Breast epithelium (tissue), 3 donors: Measurements from ENCODE around the gene BST1.

Source experiments
- POLR2A ChIP-seq: fragments of 450-650 bp; IDR thresholded peaks from one replicate; pipeline ENCODE4 v1.6.1; 2016; ENCODE audit warnings: antibody characterized with exemption, mild to moderate bottlenecking, moderate library complexity
- TF ChIP-seq, protein P1 (sequence below), 3 donors: fragments of 450-650 bp; IDR thresholded peaks; one replicate each; pipeline ENCODE4 v1.5.1; 2016 to 2017; ENCODE audit warnings: antibody characterized with exemption in 3 of 3, mild to moderate bottlenecking in 3 of 3, moderate library complexity in 3 of 3

DNA sequence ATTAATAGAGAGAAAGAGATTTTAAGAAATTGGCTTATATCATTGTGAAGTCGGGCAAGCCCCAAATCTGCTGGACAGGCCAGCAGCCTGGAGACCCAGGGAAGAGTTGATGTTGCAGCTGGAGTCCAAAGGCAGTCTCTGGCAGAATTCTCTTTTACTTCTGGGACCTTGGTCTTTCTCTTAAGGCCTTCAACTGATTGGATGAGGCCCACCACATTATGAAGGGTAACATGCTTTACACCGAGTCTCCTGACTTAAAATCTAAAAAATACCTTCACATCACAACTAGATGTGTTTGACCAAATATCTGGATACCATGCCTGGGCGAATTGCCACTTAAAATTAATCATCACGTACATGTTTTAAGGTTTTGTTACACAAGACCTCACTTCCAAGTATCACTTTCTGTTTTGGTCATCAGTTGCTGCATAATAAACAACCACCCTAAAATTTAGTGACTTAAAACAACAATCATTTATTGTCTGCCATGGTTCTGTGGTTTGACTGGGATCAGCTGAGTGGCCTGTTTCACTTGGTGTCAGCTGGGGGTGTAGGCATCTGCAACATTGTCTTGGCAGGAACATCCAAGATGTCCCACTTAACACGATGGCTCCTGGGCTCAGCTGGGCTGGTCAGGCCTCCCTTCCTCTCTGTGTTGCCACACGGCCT lies 78.7 kb downstream of the BST1 start:
- TF ChIP-seq, protein P1, sequence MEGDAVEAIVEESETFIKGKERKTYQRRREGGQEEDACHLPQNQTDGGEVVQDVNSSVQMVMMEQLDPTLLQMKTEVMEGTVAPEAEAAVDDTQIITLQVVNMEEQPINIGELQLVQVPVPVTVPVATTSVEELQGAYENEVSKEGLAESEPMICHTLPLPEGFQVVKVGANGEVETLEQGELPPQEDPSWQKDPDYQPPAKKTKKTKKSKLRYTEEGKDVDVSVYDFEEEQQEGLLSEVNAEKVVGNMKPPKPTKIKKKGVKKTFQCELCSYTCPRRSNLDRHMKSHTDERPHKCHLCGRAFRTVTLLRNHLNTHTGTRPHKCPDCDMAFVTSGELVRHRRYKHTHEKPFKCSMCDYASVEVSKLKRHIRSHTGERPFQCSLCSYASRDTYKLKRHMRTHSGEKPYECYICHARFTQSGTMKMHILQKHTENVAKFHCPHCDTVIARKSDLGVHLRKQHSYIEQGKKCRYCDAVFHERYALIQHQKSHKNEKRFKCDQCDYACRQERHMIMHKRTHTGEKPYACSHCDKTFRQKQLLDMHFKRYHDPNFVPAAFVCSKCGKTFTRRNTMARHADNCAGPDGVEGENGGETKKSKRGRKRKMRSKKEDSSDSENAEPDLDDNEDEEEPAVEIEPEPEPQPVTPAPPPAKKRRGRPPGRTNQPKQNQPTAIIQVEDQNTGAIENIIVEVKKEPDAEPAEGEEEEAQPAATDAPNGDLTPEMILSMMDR (IDR thresholded peaks at IDR 0.05) = no peak
- TF ChIP-seq POLR2A = no peak
